K562 (cell line): ENCODE results near the gene PRM3. TPM values are rescaled to one million over a fixed set of nuclear protein-coding genes. Genes with fewer than 3 reads are reported as not detected.

Experiments
- ATF7 ChIP-seq: fragments of 450-650 bp; IDR thresholded peaks from 2 replicates; pipeline ENCODE4 v1.7.1; 2014; ENCODE audit warnings: mild to moderate bottlenecking, moderate library complexity
- CBX3 ChIP-seq, 2 experiments: IDR thresholded peaks; 1 replicate in 1 of 2; 2 replicates in 1 of 2; pipeline ENCODE4 v1.6.1; 2012; ENCODE audit warnings: inconsistent platforms in 2 of 2, low read length in 2 of 2, borderline replicate concordance in 1 of 2, control low read depth in 1 of 2
- CBX5 ChIP-seq: IDR thresholded peaks from 2 replicates; pipeline ENCODE4 v1.6.1; 2014; ENCODE audit warnings: low read depth, borderline replicate concordance
- CREM ChIP-seq: IDR thresholded peaks from 2 replicates; pipeline ENCODE4 v1.6.1; 2014; ENCODE audit warnings: antibody characterized with exemption, low read depth
- FOXM1 ChIP-seq, 2 experiments: fragments of 450-650 bp in 1 of 2; sonication (generic) in 1 of 2; formaldehyde crosslinking in 1 of 2; IDR thresholded peaks; 2 replicates each; pipeline versions ENCODE4 v1.6.1 to v1.9.0; 2017 to 2022; ENCODE audit warnings: low read depth in 2 of 2, mild to moderate bottlenecking in 2 of 2, missing genetic modification reagents in 1 of 2, moderate library complexity in 1 of 2
- GABPB2 ChIP-seq: fragments of 250-450 bp; sonication (Bioruptor Pico); conservative IDR thresholded peaks from 2 replicates; pipeline ENCODE4 v1.5.1; 2021; ENCODE audit warnings: mild to moderate bottlenecking
- HDAC3 ChIP-seq: fragments of 450-650 bp; IDR thresholded peaks from 2 replicates; pipeline ENCODE4 v1.6.1; 2018; ENCODE audit warnings: borderline replicate concordance, mild to moderate bottlenecking, moderate library complexity; ENCODE audit not compliant: partially characterized antibody
- KHSRP ChIP-seq: fragments of 450-650 bp; IDR thresholded peaks from 2 replicates; pipeline ENCODE4 v1.6.1; 2017
- MTA2 ChIP-seq: fragments of 450-650 bp; IDR thresholded peaks from 2 replicates; pipeline ENCODE4 v1.6.1; 2016; ENCODE audit warnings: low read depth
- MTA3 ChIP-seq: fragments of 450-650 bp; formaldehyde crosslinking; IDR thresholded peaks from 2 replicates; pipeline ENCODE4 v1.6.1; 2017; ENCODE audit warnings: mild to moderate bottlenecking, borderline replicate concordance
- PKNOX1 ChIP-seq: fragments of 450-650 bp; IDR thresholded peaks from 2 replicates; pipeline ENCODE4 v1.6.1; 2016
- RBBP5 ChIP-seq: fragments of 200-600 bp; sonication (generic); IDR thresholded peaks from 2 replicates; pipeline ENCODE4 v1.6.1; 2012; ENCODE audit warnings: borderline replicate concordance, mild to moderate bottlenecking, low read length, control low read depth, inconsistent platforms; ENCODE audit not compliant: insufficient read depth, poor library complexity, severe bottlenecking
- RBFOX2 ChIP-seq: fragments of 200-400 bp; formaldehyde crosslinking; IDR thresholded peaks from 2 replicates; pipeline ENCODE4 v1.6.1; 2017; ENCODE audit warnings: low read depth, mild to moderate bottlenecking, low read length, moderate library complexity
- SMARCE1 ChIP-seq: fragments of 450-650 bp; IDR thresholded peaks from 2 replicates; pipeline ENCODE4 v1.7.1; 2016; ENCODE audit warnings: mild to moderate bottlenecking
- SRSF3 ChIP-seq: fragments of 200-400 bp; formaldehyde crosslinking; IDR thresholded peaks from 2 replicates; pipeline ENCODE4 v1.6.1; 2016; ENCODE audit warnings: mild to moderate bottlenecking, low read length, moderate library complexity; ENCODE audit not compliant: insufficient read depth
- TAF9B ChIP-seq: fragments of 450-650 bp; IDR thresholded peaks from 2 replicates; pipeline ENCODE4 v1.6.1; 2018; ENCODE audit warnings: mild to moderate bottlenecking; ENCODE audit not compliant: partially characterized antibody
- TEAD4 ChIP-seq, 2 experiments: sonication (generic) in 1 of 2; formaldehyde crosslinking in 1 of 2; IDR thresholded peaks; 2 replicates each; pipeline versions ENCODE4 v1.6.1 to v1.8.0; 2012 to 2022; ENCODE audit warnings: borderline replicate concordance in 1 of 2, inconsistent platforms in 1 of 2, low read length in 1 of 2, mild to moderate bottlenecking in 1 of 2, missing genetic modification reagents in 1 of 2
- UBTF ChIP-seq, 2 experiments: IDR thresholded peaks; 2 replicates each; pipeline ENCODE4 v1.6.1; 2012; ENCODE audit warnings: improper control_type of control experiment in 2 of 2, low read depth in 2 of 2, low read length in 2 of 2, borderline replicate concordance in 1 of 2
- ZBED1 ChIP-seq: IDR thresholded peaks from 2 replicates; pipeline ENCODE4 v1.6.1; 2014
- ZBTB1 ChIP-seq: sonication (generic); formaldehyde crosslinking; IDR thresholded peaks from 2 replicates; pipeline ENCODE4 v1.8.1; 2023; ENCODE audit warnings: missing genetic modification reagents, low read depth, mild to moderate bottlenecking, borderline replicate concordance
- ZNF589 ChIP-seq: fragments of 200-800 bp; sonication (Bioruptor generic); IDR thresholded peaks from 2 replicates; pipeline ENCODE4 v1.6.1; 2016; ENCODE audit warnings: low read depth, missing genetic modification characterization, missing compliant biosample characterization
- polyA plus RNA-seq, 8 experiments: library from polyadenylated mRNA; depleted of rRNA in 4 of 8; stranded (reverse) in 5 of 8; unstranded in 3 of 8; fragments of >200 nt; fragmentation: Nextera tagmentation in 2 of 8; fragmentation: Illumina TruSeq in 1 of 8; extraction: Ambion mirVana in 2 of 8; extraction: Trizol in 1 of 8; gene quantifications; 2 replicates each; pipeline versions ENCODE4 v1.2.1 to v1.2.3, GENCODE V29; 2011 to 2014; ENCODE audit warnings: inconsistent platforms in 1 of 8, missing spikeins in 1 of 8
- total RNA-seq, 7 experiments: library from RNA; depleted of rRNA in 6 of 7; stranded (reverse); fragments of >200 nt in 6 of 7; fragmentation: Illumina TruSeq in 2 of 7; extraction: Trizol in 2 of 7; gene quantifications; 2 replicates each; pipeline versions ENCODE4 v1.2.1 to v1.2.3, GENCODE V29; 2011 to 2021; ENCODE audit warnings: low replicate concordance in 1 of 7
- TF ChIP-seq, protein P1 (sequence below), 2 experiments: IDR thresholded peaks; 2 replicates each; pipeline ENCODE4 v1.6.1; 2011; ENCODE audit warnings: borderline replicate concordance in 1 of 2, control low read depth in 1 of 2, low read depth in 1 of 2, low read length in 1 of 2, mild to moderate bottlenecking in 1 of 2, mixed read lengths in 1 of 2, moderate library complexity in 1 of 2; ENCODE audit not compliant: insufficient read depth in 1 of 2, insufficient read length in 1 of 2, poor library complexity in 1 of 2, severe bottlenecking in 1 of 2; ENCODE audit errors: extremely low read depth in 1 of 2

Gene PRM3
- total and polyA plus RNA-seq, 9 of the 15 experiments (the other 6 are each of a cell fraction or from before 2014, with no cell fraction given), result not detected

- TF ChIP-seq FOXM1 (IDR thresholded peaks at IDR 0.05; ENCODE audit: low read depth), result peak; percentile 32; the same call in 1 of the 2 replicates
- 0 out of 2 replicates have a peak, but pooled peaks have one; percentile 47 for TF ChIP-seq FOXM1 (CRISPR knock-in tag; IDR thresholded peaks at IDR 0.05; ENCODE audit: low read depth)
- TF ChIP-seq RBBP5, result peak; percentile 30
- TF ChIP-seq, protein P1, sequence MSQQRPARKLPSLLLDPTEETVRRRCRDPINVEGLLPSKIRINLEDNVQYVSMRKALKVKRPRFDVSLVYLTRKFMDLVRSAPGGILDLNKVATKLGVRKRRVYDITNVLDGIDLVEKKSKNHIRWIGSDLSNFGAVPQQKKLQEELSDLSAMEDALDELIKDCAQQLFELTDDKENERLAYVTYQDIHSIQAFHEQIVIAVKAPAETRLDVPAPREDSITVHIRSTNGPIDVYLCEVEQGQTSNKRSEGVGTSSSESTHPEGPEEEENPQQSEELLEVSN (IDR thresholded peaks at IDR 0.05; ENCODE audit: borderline replicate concordance in 1 of 2, extremely low read depth in 1 of 2, insufficient read depth in 1 of 2, insufficient read length in 1 of 2, low read depth in 1 of 2, low read length in 1 of 2, poor library complexity in 1 of 2, severe bottlenecking in 1 of 2), result peak in 1 of 2 experiments; percentile 22
- peak; percentile 82 for TF ChIP-seq TEAD4 (IDR thresholded peaks at IDR 0.05; ENCODE audit: low read length)
- TF ChIP-seq TEAD4 (CRISPR knock-in tag; IDR thresholded peaks at IDR 0.05; ENCODE audit: borderline replicate concordance), result no peak
- peak; percentile 53; the same call in 1 of the 2 replicates for TF ChIP-seq ZBED1
- peak; percentile 54; the same call in 1 of the 2 replicates for TF ChIP-seq ZNF589
- peak; percentile 68 for TF ChIP-seq MTA2
- TF ChIP-seq UBTF (IDR thresholded peaks at IDR 0.05; ENCODE audit: borderline replicate concordance in 1 of 2, low read depth in 2 of 2, low read length in 2 of 2), result peak in 1 of 2 experiments; percentile 30; a peak in 1 of 4 replicates
- TF ChIP-seq CBX3 (IDR thresholded peaks at IDR 0.05; ENCODE audit: borderline replicate concordance in 1 of 2, low read length in 2 of 2), result no peak
- peak; percentile 8 for TF ChIP-seq TAF9B
- 0 out of 2 replicates have a peak, but pooled peaks have one; percentile 16 for TF ChIP-seq RBFOX2
- peak; percentile 41 for TF ChIP-seq HDAC3
- peak; percentile 45; the same call in 1 of the 2 replicates for TF ChIP-seq SMARCE1
- TF ChIP-seq ATF7, result 0 out of 2 replicates have a peak, but pooled peaks have one; percentile 27
- TF ChIP-seq MTA3, result 0 out of 2 replicates have a peak, but pooled peaks have one; percentile 25
- peak; percentile 63; the same call in 1 of the 2 replicates for TF ChIP-seq ZBTB1 (CRISPR knock-in tag)
- no peak for TF ChIP-seq GABPB2 (CRISPR knock-in tag)
- 0 out of 2 replicates have a peak, but pooled peaks have one; percentile 46 for TF ChIP-seq CREM
- TF ChIP-seq KHSRP, result no peak
- TF ChIP-seq PKNOX1, result no peak
- 0 out of 2 replicates have a peak, but pooled peaks have one; percentile 50 for TF ChIP-seq CBX5
- no peak for TF ChIP-seq SRSF3
These were observed 24.2 kb upstream of the PRM3 start (continued) for GRCh38 chr16:11297492-11298142.
